Peyer's patch (tissue), 4 donors: ENCODE measurements around the gene CERS3. TPM values are rescaled to one million over a fixed set of nuclear protein-coding genes. Genes with fewer than 3 reads are reported as not detected.

Source experiments
- DNase-seq, 3 donors: peaks; one replicate each; pipeline ENCODE4 v3.0.0-alpha.2; 2017 to 2019
- H3K27ac ChIP-seq, 4 donors: fragments of 200-600 bp; sonication (generic); one replicate each; pipeline ENCODE4 v1.5.1; 2016 to 2019
- H3K27me3 ChIP-seq, 2 donors: fragments of 200-600 bp; sonication (generic); one replicate each; pipeline ENCODE4 v1.5.1; 2019
- H3K36me3 ChIP-seq, 3 donors: fragments of 200-600 bp; sonication (generic); one replicate each; pipeline ENCODE4 v1.5.1; 2016 to 2019
- H3K4me1 ChIP-seq, 4 donors: fragments of 200-600 bp; sonication (generic); one replicate each; pipeline ENCODE4 v1.5.1; 2016 to 2019
- H3K4me3 ChIP-seq, 4 donors: fragments of 200-600 bp; sonication (generic); 1 replicate in 3 of 4; 2 replicates in 1 of 4; pipeline ENCODE4 v1.5.1; 2016 to 2019; ENCODE audit warnings: mild to moderate bottlenecking in 1 of 4
- H3K9me3 ChIP-seq, 4 donors: fragments of 200-600 bp; sonication (generic); one replicate each; pipeline ENCODE4 v1.5.1; 2016 to 2019; ENCODE audit warnings: mild to moderate bottlenecking in 1 of 4
- POLR2A ChIP-seq, 2 donors: fragments of 450-650 bp; IDR thresholded peaks; one replicate each; pipeline ENCODE4 v1.5.1; 2017; ENCODE audit warnings: antibody characterized with exemption in 2 of 2, mild to moderate bottlenecking in 2 of 2, moderate library complexity in 2 of 2
- total RNA-seq, 4 donors: library from RNA; depleted of rRNA; stranded (reverse); fragments of >200 nt; gene quantifications; one replicate each; pipeline ENCODE4 v1.1.0, GENCODE V29; 2016
- TF ChIP-seq, protein P1 (sequence below), 6 experiments: fragments of 450-650 bp in 4 of 6; fragments of 200-600 bp in 2 of 6; sonication (generic) in 1 of 6; IDR thresholded peaks; one replicate each; pipeline ENCODE4 v1.5.1; 2017 to 2019; ENCODE audit warnings: antibody characterized with exemption in 6 of 6, mild to moderate bottlenecking in 3 of 6, moderate library complexity in 1 of 6

CERS3 gene
- total RNA-seq, 4 donors from 2014 or later = not detected

DNA sequence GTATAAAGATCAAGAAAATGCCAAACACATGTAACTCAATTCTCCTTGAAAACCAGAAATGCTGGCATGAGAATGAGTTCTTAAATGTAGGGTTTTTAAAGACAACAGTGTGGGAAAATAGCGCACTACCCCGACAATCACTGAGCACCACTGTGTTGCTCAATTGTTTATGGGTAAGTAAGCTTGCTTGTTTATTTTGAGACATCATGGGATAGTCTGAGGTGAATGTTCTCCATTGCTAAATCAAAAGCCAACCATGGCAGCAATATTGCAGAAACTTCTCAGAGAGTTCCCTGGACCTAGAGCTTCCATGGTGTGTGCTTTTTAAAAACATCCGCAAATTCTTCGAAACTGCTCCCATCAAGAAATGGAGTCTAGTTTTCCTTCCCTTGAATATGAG is 62.7 kb downstream of the CERS3 start:
- no peaks in the 10 kb centered on the region for H3K4me1 ChIP-seq
- no peaks in the 10 kb centered on the region for H3K27me3 ChIP-seq
- no peak overlapping the region for H3K27ac ChIP-seq
- no peaks in the 10 kb centered on the region for H3K36me3 ChIP-seq
- TF ChIP-seq, protein P1, sequence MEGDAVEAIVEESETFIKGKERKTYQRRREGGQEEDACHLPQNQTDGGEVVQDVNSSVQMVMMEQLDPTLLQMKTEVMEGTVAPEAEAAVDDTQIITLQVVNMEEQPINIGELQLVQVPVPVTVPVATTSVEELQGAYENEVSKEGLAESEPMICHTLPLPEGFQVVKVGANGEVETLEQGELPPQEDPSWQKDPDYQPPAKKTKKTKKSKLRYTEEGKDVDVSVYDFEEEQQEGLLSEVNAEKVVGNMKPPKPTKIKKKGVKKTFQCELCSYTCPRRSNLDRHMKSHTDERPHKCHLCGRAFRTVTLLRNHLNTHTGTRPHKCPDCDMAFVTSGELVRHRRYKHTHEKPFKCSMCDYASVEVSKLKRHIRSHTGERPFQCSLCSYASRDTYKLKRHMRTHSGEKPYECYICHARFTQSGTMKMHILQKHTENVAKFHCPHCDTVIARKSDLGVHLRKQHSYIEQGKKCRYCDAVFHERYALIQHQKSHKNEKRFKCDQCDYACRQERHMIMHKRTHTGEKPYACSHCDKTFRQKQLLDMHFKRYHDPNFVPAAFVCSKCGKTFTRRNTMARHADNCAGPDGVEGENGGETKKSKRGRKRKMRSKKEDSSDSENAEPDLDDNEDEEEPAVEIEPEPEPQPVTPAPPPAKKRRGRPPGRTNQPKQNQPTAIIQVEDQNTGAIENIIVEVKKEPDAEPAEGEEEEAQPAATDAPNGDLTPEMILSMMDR (IDR thresholded peaks at IDR 0.05) = no peak
- TF ChIP-seq POLR2A (IDR thresholded peaks at IDR 0.05) = no peak
- H3K9me3 ChIP-seq = no peaks in the 10 kb centered on the region
- H3K4me3 ChIP-seq = no peak overlapping the region
- no peak for DNase-seq

DNA sequence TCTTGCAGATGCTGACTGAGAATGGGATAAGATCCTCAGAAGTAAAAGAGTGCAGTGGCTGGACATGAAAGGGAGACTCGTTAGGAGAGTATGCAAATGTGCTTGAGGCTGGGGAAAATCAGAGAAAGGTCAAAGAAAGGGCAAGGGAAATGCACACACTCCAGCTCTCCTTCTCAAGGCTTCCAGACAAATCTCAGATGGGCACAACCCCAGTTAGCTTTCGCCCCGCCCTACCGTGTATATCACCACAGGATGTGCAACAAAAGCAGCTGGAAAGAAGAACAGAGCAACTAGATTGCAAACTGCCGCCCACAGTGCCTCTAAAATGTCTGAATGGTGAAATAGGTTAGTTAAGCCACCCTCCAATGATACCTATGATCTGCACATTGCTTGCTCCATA is 63.9 kb downstream of the CERS3 start:
- no peaks in the 10 kb centered on the region for H3K36me3 ChIP-seq
- no peak overlapping the region for H3K4me3 ChIP-seq
- no peak for DNase-seq
- H3K4me1 ChIP-seq = no peaks in the 10 kb centered on the region
- H3K27me3 ChIP-seq = no peaks in the 10 kb centered on the region
- TF ChIP-seq POLR2A (IDR thresholded peaks at IDR 0.05) = no peak
- TF ChIP-seq, protein P1 (IDR thresholded peaks at IDR 0.05) = no peak
- no peaks in the 10 kb centered on the region for H3K9me3 ChIP-seq
- H3K27ac ChIP-seq = no peak overlapping the region

DNA sequence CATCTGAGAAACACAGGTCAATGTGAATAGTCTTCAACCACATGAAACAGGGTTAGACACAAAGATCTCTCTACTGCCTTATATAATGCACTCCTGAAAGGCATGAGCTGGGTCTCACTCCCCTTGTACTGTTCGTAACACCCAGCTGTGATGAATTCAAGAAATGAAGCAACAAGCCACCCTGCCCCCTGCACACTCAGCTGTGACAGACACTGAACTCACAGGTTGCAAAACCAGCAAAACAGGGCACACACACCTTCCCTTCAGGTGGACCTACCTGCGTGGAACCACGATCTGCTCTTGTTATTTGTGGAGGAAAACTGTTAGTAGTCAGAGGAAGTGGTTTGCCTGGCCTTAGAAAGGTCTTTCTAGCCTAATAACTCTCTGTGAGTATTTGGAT is 64.5 kb downstream of the CERS3 start:
- no peaks in the 10 kb centered on the region for H3K9me3 ChIP-seq
- no peaks in the 10 kb centered on the region for H3K4me1 ChIP-seq
- H3K4me3 ChIP-seq = no peak overlapping the region
- DNase-seq = no peak
- no peak for TF ChIP-seq POLR2A (IDR thresholded peaks at IDR 0.05)
- TF ChIP-seq, protein P1 (IDR thresholded peaks at IDR 0.05) = no peak
- H3K27me3 ChIP-seq = no peaks in the 10 kb centered on the region
- no peak overlapping the region for H3K27ac ChIP-seq
- no peaks in the 10 kb centered on the region for H3K36me3 ChIP-seq

DNA sequence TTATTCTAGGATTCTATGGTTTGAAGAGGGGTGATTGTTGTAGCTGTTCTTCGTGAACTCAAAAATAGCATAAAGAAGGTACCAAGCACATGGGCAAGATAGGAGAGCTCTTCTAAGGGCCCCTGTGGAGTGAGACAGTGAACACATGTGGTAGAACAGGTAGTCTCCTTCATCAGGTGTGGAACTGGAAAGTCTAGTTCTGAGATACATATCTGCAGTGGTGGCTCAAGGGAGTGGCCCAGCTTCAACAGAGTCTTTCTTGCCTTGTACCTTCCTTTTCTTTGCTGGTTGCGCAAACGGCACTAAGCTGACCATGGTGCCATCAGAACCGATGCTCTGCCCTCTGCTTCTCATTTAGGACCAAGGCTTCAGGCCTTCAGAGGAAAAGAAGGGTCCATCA is 65.2 kb downstream of the CERS3 start:
- Histone ChIP-seq H3K4me1 (no peaks in the 10 kb centered on the region), H3K27ac (no peak overlapping the region), H3K27me3 (no peaks in the 10 kb centered on the region), H3K4me3 (no peak overlapping the region), H3K9me3 (no peaks in the 10 kb centered on the region), H3K36me3 (no peaks in the 10 kb centered on the region)
- TF ChIP-seq, protein P1 (IDR thresholded peaks at IDR 0.05) = no peak
- no peak for TF ChIP-seq POLR2A (IDR thresholded peaks at IDR 0.05)
- DNase-seq = no peak

DNA sequence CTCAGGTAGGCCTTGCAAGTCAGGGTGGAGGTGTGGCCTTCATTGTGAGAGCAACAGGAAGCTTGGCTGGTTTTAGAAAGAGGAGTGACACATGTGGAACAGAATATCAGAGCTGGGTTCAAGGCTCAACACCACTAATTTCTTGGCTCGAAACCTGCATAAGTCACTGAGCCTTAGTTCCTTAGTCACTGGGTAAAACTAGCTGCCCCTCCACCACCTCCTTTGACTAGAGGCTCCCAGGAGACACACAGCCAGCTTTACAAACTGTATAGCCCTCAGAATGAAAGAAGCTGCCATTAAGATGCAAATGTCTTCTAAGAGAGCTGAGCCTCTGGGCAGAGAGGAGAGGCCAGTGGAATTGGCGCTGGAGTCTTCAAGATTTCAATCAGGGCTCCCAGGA is 67.7 kb downstream of the CERS3 start:
- TF ChIP-seq, protein P1 (IDR thresholded peaks at IDR 0.05) = no peak
- TF ChIP-seq POLR2A (IDR thresholded peaks at IDR 0.05) = no peak
- H3K27me3 ChIP-seq = no peaks in the 10 kb centered on the region
- H3K4me3 ChIP-seq = no peak overlapping the region
- H3K27ac ChIP-seq = no peak overlapping the region
- H3K4me1 ChIP-seq = no peaks in the 10 kb centered on the region
- H3K36me3 ChIP-seq = no peaks in the 10 kb centered on the region
- DNase-seq = no peak
- no peaks in the 10 kb centered on the region for H3K9me3 ChIP-seq

DNA sequence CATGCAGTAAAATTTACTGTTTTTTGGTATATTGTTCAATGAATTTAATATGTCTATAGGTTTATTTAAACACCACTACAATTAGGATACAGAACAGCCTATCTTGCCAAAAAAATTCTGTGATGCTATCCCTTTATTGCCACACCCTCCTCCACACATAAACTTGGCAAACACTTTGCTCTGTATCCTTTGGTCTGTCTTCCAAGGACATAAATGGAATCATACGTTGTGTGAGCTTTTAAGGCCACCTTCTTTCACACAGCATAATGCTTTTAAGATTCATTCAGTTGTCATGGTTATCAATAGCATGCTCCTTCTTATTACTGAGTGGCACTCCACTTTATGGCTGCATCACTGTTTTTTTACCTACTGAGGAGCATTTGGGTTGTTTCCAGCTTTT is 71.5 kb downstream of the CERS3 start:
- H3K27ac ChIP-seq = no peak overlapping the region
- no peaks in the 10 kb centered on the region for H3K27me3 ChIP-seq
- no peak for TF ChIP-seq POLR2A (IDR thresholded peaks at IDR 0.05)
- TF ChIP-seq, protein P1 (IDR thresholded peaks at IDR 0.05) = no peak
- H3K9me3 ChIP-seq = no peaks in the 10 kb centered on the region
- H3K36me3 ChIP-seq = no peaks in the 10 kb centered on the region
- no peak overlapping the region for H3K4me3 ChIP-seq
- DNase-seq = no peak
- H3K4me1 ChIP-seq = no peaks in the 10 kb centered on the region
